HepG2 (cell line): ENCODE measurements around the gene PRKCZ. TPM values are rescaled to one million over a fixed set of nuclear protein-coding genes. Genes with fewer than 3 reads are reported as not detected.
A peak's percentile ranks its signal among the peaks of the same experiment; 100 is the strongest.

Experiments
- ASH2L ChIP-seq: fragments of 300-600, 200-600 bp; sonication (generic); IDR thresholded peaks from 2 replicates; pipeline ENCODE4 v1.7.0; 2017; ENCODE audit warnings: low read depth, mild to moderate bottlenecking, moderate library complexity, mixed read lengths, low read length; ENCODE audit not compliant: insufficient read length
- HDAC1 ChIP-seq: sonication (generic); formaldehyde crosslinking; IDR thresholded peaks from 2 replicates; pipeline ENCODE4 v1.5.1; 2020; ENCODE audit warnings: mild to moderate bottlenecking, missing genetic modification reagents
- HNRNPL ChIP-seq: fragments of 200-400 bp; formaldehyde crosslinking; IDR thresholded peaks from 2 replicates; pipeline ENCODE4 v1.6.1; 2017; ENCODE audit warnings: mild to moderate bottlenecking, low read depth, low read length
- HOXD1 ChIP-seq: sonication (generic); formaldehyde crosslinking; IDR thresholded peaks from 2 replicates; pipeline ENCODE4 v1.5.0; 2020; ENCODE audit warnings: missing genetic modification reagents
- SALL1 ChIP-seq: sonication (generic); formaldehyde crosslinking; IDR thresholded peaks from 2 replicates; pipeline ENCODE4 v1.8.0; 2022; ENCODE audit warnings: mild to moderate bottlenecking, missing genetic modification reagents
- SMAD3 ChIP-seq: sonication (generic); formaldehyde crosslinking; IDR thresholded peaks from 2 replicates; pipeline ENCODE4 v1.4.0; 2020; ENCODE audit warnings: missing genetic modification reagents
- SRSF9 ChIP-seq: fragments of 200-400 bp; formaldehyde crosslinking; IDR thresholded peaks from 2 replicates; pipeline ENCODE4 v1.6.1; 2018; ENCODE audit warnings: borderline replicate concordance, mild to moderate bottlenecking, low read depth, low read length; ENCODE audit not compliant: insufficient read depth, poor library complexity, severe bottlenecking
- TFE3 ChIP-seq: IDR thresholded peaks from 2 replicates; pipeline ENCODE4 v1.6.1; 2016
- ZBTB3 ChIP-seq: sonication (generic); formaldehyde crosslinking; IDR thresholded peaks from 2 replicates; pipeline ENCODE4 v1.4.0; 2020; ENCODE audit warnings: low read depth, mild to moderate bottlenecking, moderate library complexity, missing genetic modification reagents, borderline replicate concordance
- ZBTB4 ChIP-seq: sonication (generic); formaldehyde crosslinking; IDR thresholded peaks from 2 replicates; pipeline ENCODE4 v1.4.0; 2020; ENCODE audit warnings: missing genetic modification reagents, mild to moderate bottlenecking, borderline replicate concordance
- ZNF281 ChIP-seq: sonication (generic); formaldehyde crosslinking; IDR thresholded peaks from 2 replicates; pipeline ENCODE4 v1.4.0; 2020; ENCODE audit warnings: missing genetic modification reagents, borderline replicate concordance
- ZNF652 ChIP-seq: IDR thresholded peaks from 2 replicates; pipeline ENCODE4 v1.6.1; 2016; ENCODE audit warnings: low read depth, borderline replicate concordance
- polyA plus RNA-seq, 8 experiments: library from polyadenylated mRNA; depleted of rRNA in 3 of 8; stranded (reverse) in 7 of 8; unstranded in 1 of 8; fragments of >200 nt; fragmentation: Illumina TruSeq in 4 of 8; extraction: Trizol in 4 of 8; gene quantifications; 2 replicates each; pipeline versions ENCODE4 v1.2.1 to v1.2.3, GENCODE V29; 2011 to 2016; ENCODE audit warnings: low read depth in 4 of 8, missing spikeins in 1 of 8, mixed read lengths in 1 of 8; ENCODE audit not compliant: insufficient read depth in 1 of 8
- total RNA-seq, 5 experiments: library from RNA; depleted of rRNA; stranded (reverse); fragments of >200 nt; fragmentation: Illumina TruSeq; extraction: Trizol; gene quantifications; 2 replicates each; pipeline ENCODE4 v1.2.3, GENCODE V29; 2016; ENCODE audit warnings: low read depth in 1 of 5
- TF ChIP-seq, protein P1 (sequence below): sonication (generic); formaldehyde crosslinking; IDR thresholded peaks from 2 replicates; pipeline ENCODE4 v1.4.0; 2020; ENCODE audit warnings: low read depth, missing genetic modification reagents

Gene PRKCZ
- total and polyA plus RNA-seq, 2 of the 13 experiments (the other 11 are each of a cell fraction or from before 2014, with no cell fraction given), result 34.7 to 85.2 TPM

DNA sequence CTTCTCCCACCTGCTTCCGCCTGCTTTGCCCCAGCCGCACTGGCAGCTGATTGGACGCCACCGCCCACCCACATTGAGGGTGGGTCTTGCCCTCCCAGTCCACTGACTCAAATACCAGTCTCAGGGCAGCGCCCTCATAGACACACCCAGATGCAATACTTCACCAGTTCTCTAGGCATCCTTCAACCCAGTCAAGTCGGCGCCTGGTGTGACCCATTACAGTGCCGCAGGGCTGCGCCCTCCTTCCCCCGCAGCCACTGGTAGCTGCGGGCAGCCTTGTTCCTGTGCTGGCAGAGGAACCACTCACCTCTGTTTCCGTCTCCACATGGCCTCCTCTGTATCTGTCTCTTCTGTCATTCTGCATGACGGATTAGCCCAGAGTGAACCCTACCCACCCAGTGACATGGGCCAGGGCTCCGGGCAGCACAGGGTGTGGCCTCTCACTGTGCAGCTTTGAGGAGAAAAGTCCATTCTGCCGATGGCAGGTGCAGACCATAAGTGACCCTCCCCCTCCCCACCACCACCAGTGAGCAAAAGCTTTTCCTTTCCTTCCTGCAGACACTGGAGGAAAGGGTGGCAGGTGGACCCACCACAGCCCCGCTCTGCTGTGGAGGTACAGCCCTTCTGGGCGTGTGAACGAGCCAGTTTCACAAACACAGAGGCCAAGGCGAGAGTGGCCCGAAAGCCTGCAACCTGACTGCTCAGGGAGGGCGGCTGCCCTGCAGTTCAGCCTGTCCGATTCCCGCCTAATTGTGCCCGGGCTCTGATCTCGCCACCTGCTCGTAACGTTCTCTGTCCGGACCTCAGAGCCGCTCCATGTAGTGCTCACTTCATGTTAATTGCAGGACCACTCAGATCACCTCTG, 87.3 kb downstream of the PRKCZ start (continued):
- TF ChIP-seq ZBTB4 (0 out of 2 replicates have a peak, but pooled peaks have one; percentile 41), ZBTB3 (CRISPR knock-in tag) (0 out of 2 replicates have a peak, but pooled peaks have one; percentile 59), HNRNPL (0 out of 2 replicates have a peak, but pooled peaks have one; percentile 48), SALL1 (CRISPR knock-in tag) (peak; percentile 56; the same call in 1 of the 2 replicates), ZNF652 (CRISPR knock-in tag) (peak; percentile 60; the same call in 1 of the 2 replicates), HDAC1 (CRISPR knock-in tag) (no peak), HOXD1 (CRISPR knock-in tag) (peak; percentile 99), ASH2L (peak; percentile 27), SRSF9 (no peak), ZNF281 (CRISPR knock-in tag) (peak; percentile 40; the same call in 1 of the 2 replicates), SMAD3 (CRISPR knock-in tag) (no peak), TFE3 (CRISPR knock-in tag) (0 out of 2 replicates have a peak, but pooled peaks have one; percentile 15)
- TF ChIP-seq, protein P1, sequence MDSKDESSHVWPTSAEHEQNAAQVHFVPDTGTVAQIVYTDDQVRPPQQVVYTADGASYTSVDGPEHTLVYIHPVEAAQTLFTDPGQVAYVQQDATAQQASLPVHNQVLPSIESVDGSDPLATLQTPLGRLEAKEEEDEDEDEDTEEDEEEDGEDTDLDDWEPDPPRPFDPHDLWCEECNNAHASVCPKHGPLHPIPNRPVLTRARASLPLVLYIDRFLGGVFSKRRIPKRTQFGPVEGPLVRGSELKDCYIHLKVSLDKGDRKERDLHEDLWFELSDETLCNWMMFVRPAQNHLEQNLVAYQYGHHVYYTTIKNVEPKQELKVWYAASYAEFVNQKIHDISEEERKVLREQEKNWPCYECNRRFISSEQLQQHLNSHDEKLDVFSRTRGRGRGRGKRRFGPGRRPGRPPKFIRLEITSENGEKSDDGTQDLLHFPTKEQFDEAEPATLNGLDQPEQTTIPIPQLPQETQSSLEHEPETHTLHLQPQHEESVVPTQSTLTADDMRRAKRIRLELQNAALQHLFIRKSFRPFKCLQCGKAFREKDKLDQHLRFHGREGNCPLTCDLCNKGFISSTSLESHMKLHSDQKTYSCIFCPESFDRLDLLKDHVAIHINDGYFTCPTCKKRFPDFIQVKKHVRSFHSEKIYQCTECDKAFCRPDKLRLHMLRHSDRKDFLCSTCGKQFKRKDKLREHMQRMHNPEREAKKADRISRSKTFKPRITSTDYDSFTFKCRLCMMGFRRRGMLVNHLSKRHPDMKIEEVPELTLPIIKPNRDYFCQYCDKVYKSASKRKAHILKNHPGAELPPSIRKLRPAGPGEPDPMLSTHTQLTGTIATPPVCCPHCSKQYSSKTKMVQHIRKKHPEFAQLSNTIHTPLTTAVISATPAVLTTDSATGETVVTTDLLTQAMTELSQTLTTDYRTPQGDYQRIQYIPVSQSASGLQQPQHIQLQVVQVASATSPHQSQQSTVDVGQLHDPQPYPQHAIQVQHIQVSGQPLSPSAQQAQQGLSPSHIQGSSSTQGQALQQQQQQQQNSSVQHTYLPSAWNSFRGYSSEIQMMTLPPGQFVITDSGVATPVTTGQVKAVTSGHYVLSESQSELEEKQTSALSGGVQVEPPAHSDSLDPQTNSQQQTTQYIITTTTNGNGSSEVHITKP, result no peak
